IPS DF 6.9 (cell line): ENCODE results near the gene ASCC2.

ENCODE experiments used
- DNase-seq: peaks from one replicate; pipeline ENCODE4 v3.0.0-alpha.2; 2013; ENCODE audit warnings: low read depth, low spot score
- H3K27ac ChIP-seq: one replicate; pipeline ENCODE4 v1.5.1; 2013; ENCODE audit warnings: low read length, control low read depth
- H3K27me3 ChIP-seq: 2 replicates; pipeline ENCODE4 v1.6.1; 2013; ENCODE audit warnings: mild to moderate bottlenecking, low read length; ENCODE audit not compliant: control insufficient read depth, insufficient read depth
- H3K36me3 ChIP-seq: 2 replicates; pipeline ENCODE4 v1.6.1; 2013; ENCODE audit warnings: low read length; ENCODE audit not compliant: control insufficient read depth, insufficient read depth
- H3K4me1 ChIP-seq: 2 replicates; pipeline ENCODE4 v1.6.1; 2013; ENCODE audit warnings: low read length; ENCODE audit not compliant: control insufficient read depth, insufficient read depth
- H3K4me3 ChIP-seq: 2 replicates; pipeline ENCODE4 v1.5.1; 2013; ENCODE audit warnings: mild to moderate bottlenecking, low read length
- H3K9me3 ChIP-seq: 2 replicates; pipeline ENCODE4 v1.6.1; 2013; ENCODE audit warnings: low read length, inconsistent platforms; ENCODE audit not compliant: control insufficient read depth, insufficient read depth
- WGBS: extraction: QIAGEN DNeasy Blood & Tissue Kit; methylation state at CpG from one replicate; pipeline ENCODE4 v1.1.7; 2013; ENCODE audit warnings: mixed read lengths, missing lambda C conversion rate; ENCODE audit not compliant: insufficient read length, insufficient coverage; 5-methylcytosine and 5-hydroxymethylcytosine counted together

ASCC2 gene

DNA sequence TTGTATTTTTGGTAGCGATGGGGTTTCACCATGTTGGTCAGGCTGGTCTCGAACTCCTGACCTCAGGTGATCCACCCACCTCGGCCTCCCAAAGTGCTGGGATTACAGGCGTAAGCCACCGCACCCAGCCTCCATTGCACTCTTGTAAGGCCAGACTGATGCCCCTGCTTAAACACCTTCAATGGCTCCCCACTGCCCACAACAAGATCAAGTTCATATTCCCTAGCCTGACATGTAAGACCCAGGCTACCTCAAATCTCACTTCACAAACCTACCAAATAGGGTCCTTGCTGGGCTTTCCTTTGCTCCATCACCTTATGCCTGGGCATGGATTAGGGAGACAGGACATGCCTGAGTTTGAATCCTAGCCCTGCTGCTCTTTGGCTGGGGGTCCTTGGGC is 57.9 kb downstream of the ASCC2 start:
- no peak for DNase-seq
- Histone ChIP-seq H3K9me3 (no peaks in the 10 kb centered on the region), H3K27ac (no peak overlapping the region), H3K36me3 (no peaks in the 10 kb centered on the region), H3K27me3 (no peaks in the 10 kb centered on the region), H3K4me1 (no peaks in the 10 kb centered on the region; the same call in 1 of the 2 replicates), H3K4me3 (no peak overlapping the region)
- no CpG with 5 or more reads among the region's 5 CpGs for WGBS

- Histone ChIP-seq H3K27me3 (no peaks in the 10 kb centered on the region), H3K9me3 (no peaks in the 10 kb centered on the region), H3K4me3 (no peak overlapping the region), H3K4me1 (no peaks in the 10 kb centered on the region), H3K27ac (no peak overlapping the region), H3K36me3 (no peaks in the 10 kb centered on the region; the same call in 1 of the 2 replicates)
- WGBS = no CpG with 5 or more reads among the region's 2 CpGs
- DNase-seq = no peak
Measured at GRCh38 chr22:29773233-29773632, 64.8 kb downstream of the ASCC2 start.

DNA sequence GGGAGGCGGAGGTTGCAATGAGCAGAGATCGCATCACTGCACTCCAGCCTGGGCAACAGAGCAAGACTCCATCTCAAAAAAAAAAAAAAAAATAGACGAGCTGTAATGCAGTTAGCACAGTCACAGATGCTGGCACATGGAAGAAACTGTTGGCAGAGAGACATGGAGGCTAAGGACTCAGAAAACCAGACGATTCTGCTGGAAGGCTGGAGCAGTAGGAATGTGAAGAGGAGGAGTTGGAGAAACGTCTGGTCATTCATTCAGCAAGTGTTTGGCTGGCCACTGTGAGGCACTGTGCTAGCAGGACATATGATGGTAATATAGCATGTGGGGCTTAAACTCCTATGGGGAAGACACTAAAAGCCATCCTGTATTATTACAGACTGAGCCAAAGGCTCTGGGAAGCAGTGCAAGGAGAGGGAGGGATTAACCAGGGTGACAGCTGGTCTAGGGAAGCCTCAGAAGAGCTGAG is 65.9 kb downstream of the ASCC2 start:
- no peak overlapping the region for H3K27ac ChIP-seq
- no CpG with 5 or more reads among the region's 5 CpGs for WGBS
- DNase-seq = peak; percentile 27
- no peaks in the 10 kb centered on the region; the same call in 1 of the 2 replicates for H3K36me3 ChIP-seq
- no peaks in the 10 kb centered on the region for H3K9me3 ChIP-seq
- H3K27me3 ChIP-seq = no peaks in the 10 kb centered on the region
- no peak overlapping the region for H3K4me3 ChIP-seq
- 0 out of 2 replicates have a peak, but pooled peaks cover 2% of the 10 kb centered on the region for H3K4me1 ChIP-seq

- Histone ChIP-seq H3K27ac (no peak overlapping the region), H3K4me1 (0 out of 2 replicates have a peak, but pooled peaks cover 2% of the 10 kb centered on the region), H3K27me3 (no peaks in the 10 kb centered on the region), H3K9me3 (no peaks in the 10 kb centered on the region), H3K36me3 (no peaks in the 10 kb centered on the region; the same call in 1 of the 2 replicates), H3K4me3 (no peak overlapping the region)
- no CpG with 5 or more reads among the region's 2 CpGs for WGBS
- DNase-seq = no peak
Measured at GRCh38 chr22:29769723-29770321, 68.3 kb downstream of the ASCC2 start.

GRCh38 chr22:29768052-29768693 is 69.9 kb downstream of the ASCC2 start:
- Histone ChIP-seq H3K4me3 (peak overlapping the region; percentile 66; the same call in 1 of the 2 replicates), H3K27me3 (no peaks in the 10 kb centered on the region), H3K27ac (no peak overlapping the region), H3K4me1 (0 out of 2 replicates have a peak, but pooled peaks cover 2% of the 10 kb centered on the region), H3K9me3 (no peaks in the 10 kb centered on the region), H3K36me3 (no peaks in the 10 kb centered on the region; the same call in 1 of the 2 replicates)
- DNase-seq = no peak
- WGBS = no CpG with 5 or more reads among the region's 6 CpGs

DNA sequence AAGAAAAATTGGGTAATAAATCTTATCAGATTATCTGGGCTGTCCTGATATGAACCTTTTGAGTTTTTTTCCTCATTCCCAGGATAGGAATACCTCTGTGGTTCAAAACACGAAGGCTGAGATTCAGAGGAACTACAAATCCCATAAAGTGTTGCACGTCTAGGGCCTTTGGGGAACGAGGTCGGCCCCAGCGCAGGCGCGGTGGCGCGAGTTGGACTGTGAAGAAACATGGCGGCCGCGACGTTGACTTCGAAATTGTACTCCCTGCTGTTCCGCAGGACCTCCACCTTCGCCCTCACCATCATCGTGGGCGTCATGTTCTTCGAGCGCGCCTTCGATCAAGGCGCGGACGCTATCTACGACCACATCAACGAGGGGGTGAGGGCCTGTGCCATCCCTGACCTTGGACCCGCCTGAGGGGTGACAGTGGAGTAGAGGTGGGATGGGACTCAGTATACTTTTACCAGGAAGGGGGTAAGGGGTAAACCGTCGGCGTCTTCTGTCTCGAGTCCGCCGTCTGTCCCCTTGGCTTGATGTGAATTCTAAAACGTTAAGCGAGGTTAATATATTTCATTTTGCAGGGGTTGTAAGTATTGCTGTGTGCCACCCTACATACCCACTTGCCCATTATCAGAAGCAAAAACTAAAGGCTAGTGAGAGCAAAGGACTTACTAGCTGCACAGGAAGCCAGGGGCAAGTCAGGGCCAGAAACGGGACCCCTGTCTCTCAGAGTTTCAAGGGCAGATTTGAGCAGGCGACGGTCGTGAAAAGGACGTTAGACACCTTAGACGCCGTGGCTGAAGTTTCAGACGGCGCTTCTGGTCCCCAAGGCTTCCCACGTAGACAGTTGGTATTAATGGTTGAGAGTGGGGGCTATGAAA is 70.7 kb downstream of the ASCC2 start, which contains the start of gene UQCR10:
TSS of gene UQCR10 (plus strand) at position 199 of the 881 bp plus-strand sequence. CDS start at position 229, 30 bp downstream.
- Histone ChIP-seq H3K27me3 (no peaks in the 10 kb centered on the region), H3K9me3 (no peaks in the 10 kb centered on the region), H3K4me3 (peak within 1 kb of the TSS; percentile 66), H3K4me1 (0 out of 2 replicates have a peak, but pooled peaks cover 2% of the 10 kb centered on the region), H3K27ac (no peak within 1 kb of the TSS), H3K36me3 (no peaks in the 10 kb centered on the region; the same call in 1 of the 2 replicates)
- WGBS = no CpG with 5 or more reads among the region's 46 CpGs
- peak; percentile 78 for DNase-seq

DNA sequence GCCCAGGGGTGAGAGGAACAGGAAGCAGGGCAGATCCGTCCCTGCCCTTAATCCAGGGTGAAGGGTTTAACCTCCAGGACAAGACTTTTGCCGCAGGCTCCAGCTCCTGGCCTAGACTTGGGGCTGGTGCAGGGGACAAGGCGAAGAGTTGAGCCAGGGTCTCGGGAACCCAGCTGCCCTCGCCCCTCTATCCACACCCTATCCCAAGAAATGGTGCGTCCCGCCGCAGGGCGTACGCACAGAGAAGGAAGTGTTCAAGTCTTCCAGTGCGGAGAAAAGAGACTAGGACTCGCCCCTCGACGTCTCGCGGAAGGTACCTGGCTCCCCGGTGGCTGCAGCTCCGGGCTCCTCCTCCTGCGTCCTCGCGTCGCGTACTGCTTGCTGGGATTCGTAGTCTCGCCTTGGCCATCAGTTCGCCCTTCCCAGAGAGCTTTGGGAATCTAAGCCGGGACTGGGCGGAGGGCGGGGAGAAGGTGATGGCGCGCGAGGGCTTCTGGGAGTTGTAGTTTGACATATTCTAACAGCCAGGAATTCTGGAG is 71.4 kb downstream of the ASCC2 start, which contains the start of gene ZMAT5:
TSS of gene ZMAT5 (minus strand) at position 376 of the 539 bp plus-strand sequence. CDS start 18,463 bp downstream, outside the sequence.
- H3K27me3 ChIP-seq = no peaks in the 10 kb centered on the region
- peak; percentile 93 for DNase-seq
- no peaks in the 10 kb centered on the region; the same call in 1 of the 2 replicates for H3K36me3 ChIP-seq
- no peaks in the 10 kb centered on the region for H3K9me3 ChIP-seq
- no peak within 1 kb of the TSS for H3K27ac ChIP-seq
- no CpG with 5 or more reads among the region's 32 CpGs for WGBS
- H3K4me3 ChIP-seq = peak within 1 kb of the TSS; percentile 66
- H3K4me1 ChIP-seq = 0 out of 2 replicates have a peak, but pooled peaks cover 2% of the 10 kb centered on the region

- WGBS = no CpG with 5 or more reads among the region's 15 CpGs
- no peaks in the 10 kb centered on the region; the same call in 1 of the 2 replicates for H3K36me3 ChIP-seq
- DNase-seq = no peak
- no peaks in the 10 kb centered on the region for H3K9me3 ChIP-seq
- no peak overlapping the region for H3K27ac ChIP-seq
- H3K4me1 ChIP-seq = 0 out of 2 replicates have a peak, but pooled peaks cover 2% of the 10 kb centered on the region
- no peaks in the 10 kb centered on the region for H3K27me3 ChIP-seq
- peak overlapping the region; percentile 43; the same call in 1 of the 2 replicates for H3K4me3 ChIP-seq
Measured at GRCh38 chr22:29765905-29766631, 72.0 kb downstream of the ASCC2 start.

DNA sequence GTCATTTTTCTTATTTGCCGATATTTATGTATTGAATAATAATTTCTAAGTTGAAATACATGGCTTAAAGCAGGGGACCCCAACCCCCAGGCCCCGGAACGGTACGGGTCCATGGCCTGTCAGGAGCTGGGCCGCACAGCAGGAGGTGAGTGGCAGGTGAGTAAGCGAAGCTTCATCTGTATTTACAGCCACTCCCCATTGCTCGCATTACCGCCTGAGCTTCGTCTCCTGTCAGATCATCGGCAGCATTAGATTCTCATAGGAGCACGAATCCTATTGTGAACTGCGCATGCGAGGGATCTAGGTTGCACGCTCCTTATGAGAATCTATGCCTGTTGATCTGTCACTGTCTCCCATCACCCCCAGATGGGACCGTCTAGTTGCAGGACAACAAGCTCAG is 75.8 kb downstream of the ASCC2 start:
- Histone ChIP-seq H3K4me3 (no peak overlapping the region), H3K4me1 (no peaks in the 10 kb centered on the region), H3K36me3 (no peaks in the 10 kb centered on the region), H3K27me3 (no peaks in the 10 kb centered on the region), H3K27ac (no peak overlapping the region), H3K9me3 (no peaks in the 10 kb centered on the region)
- no peak for DNase-seq
- WGBS = no CpG with 5 or more reads among the region's 15 CpGs
